GM12878 (cell line): ENCODE measurements around the gene SMARCD3.

Experiments
- CBFB ChIP-seq: IDR thresholded peaks from 2 replicates; pipeline ENCODE4 v1.6.1; 2016; ENCODE audit warnings: antibody characterized with exemption, low read depth
- CTCF ChIP-seq, 3 experiments: IDR thresholded peaks in 2 of 3; conservative IDR thresholded peaks in 1 of 3; 2 replicates each; pipeline ENCODE4 v1.5.1; 2011; ENCODE audit warnings: low read depth in 3 of 3, low read length in 3 of 3, mild to moderate bottlenecking in 3 of 3, control low read depth in 2 of 3, moderate library complexity in 2 of 3, inconsistent platforms in 1 of 3, mixed read lengths in 1 of 3; ENCODE audit not compliant: control insufficient read depth in 2 of 3, insufficient read depth in 1 of 3; ENCODE audit errors: extremely low read depth in 1 of 3
- FOXM1 ChIP-seq: IDR thresholded peaks from 2 replicates; pipeline ENCODE4 v1.6.1; 2012; ENCODE audit warnings: low read depth, mild to moderate bottlenecking, inconsistent platforms, low read length, moderate library complexity
- HCFC1 ChIP-seq: fragments of 150-350 bp; IDR thresholded peaks from 2 replicates; pipeline ENCODE4 v1.6.1; 2014; ENCODE audit warnings: low read length
- IKZF2 ChIP-seq, 2 experiments: fragments of 450-650 bp; IDR thresholded peaks; 2 replicates each; pipeline ENCODE4 v1.6.1; 2017; ENCODE audit warnings: mild to moderate bottlenecking in 2 of 2, moderate library complexity in 2 of 2
- POLR2A ChIP-seq: IDR thresholded peaks from 2 replicates; pipeline ENCODE4 v1.6.1; 2011; ENCODE audit warnings: low read depth, mild to moderate bottlenecking, low read length
- POLR2AphosphoS5 ChIP-seq: IDR thresholded peaks from 2 replicates; pipeline ENCODE4 v1.6.1; 2011; ENCODE audit warnings: mild to moderate bottlenecking, low read length, inconsistent platforms
- RAD21 ChIP-seq: IDR thresholded peaks from 2 replicates; pipeline ENCODE4 v1.6.1; 2011; ENCODE audit warnings: mild to moderate bottlenecking, low read depth, low read length, moderate library complexity; ENCODE audit not compliant: insufficient read depth
- SP1 ChIP-seq: IDR thresholded peaks from one replicate; pipeline ENCODE4 v1.6.1; 2011; ENCODE audit warnings: low read depth, low read length
- SREBF2 ChIP-seq: IDR thresholded peaks from 2 replicates; pipeline ENCODE4 v1.6.1; 2012; ENCODE audit warnings: mild to moderate bottlenecking, low read length
- TBL1XR1 ChIP-seq: IDR thresholded peaks from 2 replicates; pipeline ENCODE4 v1.6.1; 2012; ENCODE audit warnings: low read depth, low read length, improper control_type of control experiment
- ZZZ3 ChIP-seq: IDR thresholded peaks from 2 replicates; pipeline ENCODE4 v1.6.1; 2011; ENCODE audit warnings: low read depth; ENCODE audit not compliant: control insufficient read depth, insufficient read length

- no peak for TF ChIP-seq POLR2A
- TF ChIP-seq CBFB: no peak
- no peak for TF ChIP-seq TBL1XR1
- TF ChIP-seq POLR2AphosphoS5: no peak
- TF ChIP-seq IKZF2 (IDR thresholded peaks at IDR 0.05): no peak
- TF ChIP-seq SP1: no peak
- TF ChIP-seq CTCF (IDR thresholded peaks at IDR 0.05 in 2 of 3, conservative IDR thresholded peaks at IDR 0.05 in 1 of 3; ENCODE audit: control insufficient read depth in 2 of 3, extremely low read depth in 1 of 3, insufficient read depth in 1 of 3, low read depth in 3 of 3, low read length in 3 of 3): no peak
- no peak for TF ChIP-seq HCFC1
- TF ChIP-seq ZZZ3: no peak
- TF ChIP-seq SREBF2: no peak
- no peak for TF ChIP-seq FOXM1
- TF ChIP-seq RAD21: no peak
Measured at GRCh38 chr7:151242159-151243044, 6.1 kb downstream of the SMARCD3 start.
